GM18505 (cell line): Measurements from ENCODE around the gene PPP1R14C.
"Not testable (repeated sequence)": the region's sequence is repeated elsewhere in the genome, so short reads cannot be mapped to it uniquely, and the experiment has no call there.

Experiments
- ATAC-seq: cut with Tn5 transposase; IDR thresholded peaks from one replicate; pipeline ENCODE4 v1.9.1; 2021; ENCODE audit not compliant: unreplicated experiment
- POLR2A ChIP-seq: IDR thresholded peaks from 4 replicates; pipeline ENCODE4 v1.6.1; 2011; ENCODE audit warnings: borderline replicate concordance; ENCODE audit not compliant: insufficient read depth, insufficient read length; ENCODE audit errors: extremely low read depth

Gene PPP1R14C

GRCh38 chr6:150238846-150239407 lies 96.1 kb downstream of the PPP1R14C start:
- no peak for ATAC-seq
- TF ChIP-seq POLR2A: no peak

- ATAC-seq: not testable (repeated sequence)
Observed at GRCh38 chr6:150241756-150242155, 98.9 kb downstream of the PPP1R14C start.

- ATAC-seq: no peak
Observed at GRCh38 chr6:150243620-150244314, 100.9 kb downstream of the PPP1R14C start.

GRCh38 chr6:150245148-150245935 lies 102.5 kb downstream of the PPP1R14C start:
- no peak for TF ChIP-seq POLR2A
- no peak for ATAC-seq

More at GRCh38 chr6:150243620-150244314, 100.9 kb downstream of the PPP1R14C start:
- no peak for TF ChIP-seq POLR2A

- no peak for ATAC-seq
- TF ChIP-seq POLR2A: no peak
Observed at GRCh38 chr6:150247803-150248202, 105.0 kb downstream of the PPP1R14C start.

- no peak for TF ChIP-seq POLR2A
- no peak for ATAC-seq
Observed at GRCh38 chr6:150248300-150248699, 105.5 kb downstream of the PPP1R14C start.

- no peak for TF ChIP-seq POLR2A
- ATAC-seq: no peak
Observed at GRCh38 chr6:150249261-150249660, 106.4 kb downstream of the PPP1R14C start.

GRCh38 chr6:150250826-150251225 lies 108.0 kb downstream of the PPP1R14C start:
- TF ChIP-seq POLR2A: no peak

GRCh38 chr6:150251566-150252186 lies 108.8 kb downstream of the PPP1R14C start:
- no peak for ATAC-seq
- TF ChIP-seq POLR2A: no peak

More at GRCh38 chr6:150250826-150251225, 108.0 kb downstream of the PPP1R14C start:
- ATAC-seq: no peak

GRCh38 chr6:150252714-150253444 lies 110.0 kb downstream of the PPP1R14C start:
- TF ChIP-seq POLR2A: no peak
- ATAC-seq: no peak

- no peak for TF ChIP-seq POLR2A
- no peak for ATAC-seq
Observed at GRCh38 chr6:150253489-150253888, 110.6 kb downstream of the PPP1R14C start.

- no peak for TF ChIP-seq POLR2A
- no peak for ATAC-seq
Observed at GRCh38 chr6:150254770-150255169, 111.9 kb downstream of the PPP1R14C start.

GRCh38 chr6:150255840-150256239 lies 113.0 kb downstream of the PPP1R14C start:
- no peak for ATAC-seq
- TF ChIP-seq POLR2A: no peak
